Measurements from ENCODE around the gene PDZRN4.

- no peak for TF ChIP-seq CTCF (IDR thresholded peaks at IDR 0.05)
- no peak for TF ChIP-seq EP300 (IDR thresholded peaks at IDR 0.05)
- no peak for TF ChIP-seq POLR2AphosphoS5 (IDR thresholded peaks at IDR 0.05)
- no peak for TF ChIP-seq POLR2A (IDR thresholded peaks at IDR 0.05)
These were observed 24.5 kb downstream of the PDZRN4 start for GRCh38 chr12:41212625-41213024.

Measured in stomach (tissue), 4 donors.